Mucosa of descending colon (tissue), 3 donors: ENCODE results near the gene DCUN1D4. TPM values are rescaled to one million over a fixed set of nuclear protein-coding genes. Genes with fewer than 3 reads are reported as not detected.
A peak's percentile ranks its signal among the peaks of the same experiment; 100 is the strongest.

Experiments used
- ATAC-seq: fragments of 200-7000 bp; cut with Tn5 transposase; one replicate; pipeline ENCODE4 v1.9.1; 2020; ENCODE audit warnings: mild to moderate bottlenecking, moderate library complexity
- DNase-seq, 3 donors: peaks; one replicate each; pipeline ENCODE4 v3.0.0-alpha.2; 2020
- H3K36me3 ChIP-seq: fragments of 200-600 bp; one replicate; pipeline ENCODE4 v1.8.0; 2021; ENCODE audit warnings: low read depth, mild to moderate bottlenecking
- H3K4me1 ChIP-seq: fragments of 200-600 bp; one replicate; pipeline ENCODE4 v1.8.0; 2021; ENCODE audit warnings: low read depth, mild to moderate bottlenecking
- H3K4me3 ChIP-seq: fragments of 200-600 bp; one replicate; pipeline ENCODE4 v1.8.0; 2021; ENCODE audit warnings: mild to moderate bottlenecking
- H3K9me3 ChIP-seq: fragments of 200-600 bp; one replicate; pipeline ENCODE4 v1.8.0; 2021; ENCODE audit warnings: mild to moderate bottlenecking
- CTCF ChIP-seq: fragments of 200-600 bp; IDR thresholded peaks from one replicate; pipeline ENCODE4 v1.8.0; 2022; ENCODE audit warnings: antibody characterized with exemption, mild to moderate bottlenecking
- intact Hi-C, 2 donors: fragments of 100-400 bp; cut with DNase I in 1 of 2; cut with micrococcal nuclease in 1 of 2; formaldehyde crosslinking; loops; one replicate each; pipeline versions ENCODE4 v1.11.0 to v1.11.1; 2022; cut with DNase I, micrococcal nuclease
- total RNA-seq, 3 donors: library from RNA; stranded (reverse); fragmentation: NEBNext Ultra II Directional in 2 of 3; extraction: Animal tissue kit (Norgen Biotek cat#: 25700) in 2 of 3; gene quantifications; one replicate each; pipeline versions ENCODE4 v1.2.1 to v1.2.4, GENCODE V29; 2021 to 2023
- donor health status: DM: no; HTN: no; CAD: no; lungs with moderate emphysema.
- donor health status: DM: no; HTN: no; CAD: no.
- donor health status: DM: no; HTN: yes; CAD: no.

Gene DCUN1D4
- total RNA-seq, 3 donors from 2014 or later: 31.1 to 72.4 (median 39.0) TPM

GRCh38 chr4:51918251-51918650 lies 75.3 kb downstream of the DCUN1D4 start:
- Histone ChIP-seq H3K9me3 (no peaks in the 10 kb centered on the region), H3K4me3 (no peak overlapping the region), H3K4me1 (no peaks in the 10 kb centered on the region), H3K36me3 (no peaks in the 10 kb centered on the region)
- TF ChIP-seq CTCF: no peak
- DNase-seq (no peak), ATAC-seq (no peak)
- intact Hi-C loops: no loop called here

GRCh38 chr4:51923343-51923742 lies 80.4 kb downstream of the DCUN1D4 start:
- intact Hi-C loops: no loop called here
- H3K4me1 ChIP-seq: no peaks in the 10 kb centered on the region
- ATAC-seq (peak; percentile 21), DNase-seq (no peak)
- H3K36me3 ChIP-seq: no peaks in the 10 kb centered on the region
- TF ChIP-seq CTCF: no peak
- H3K4me3 ChIP-seq: no peak overlapping the region
- H3K9me3 ChIP-seq: no peaks in the 10 kb centered on the region

GRCh38 chr4:51925307-51925706 lies 82.4 kb downstream of the DCUN1D4 start:
- Histone ChIP-seq H3K4me1 (no peaks in the 10 kb centered on the region), H3K9me3 (no peaks in the 10 kb centered on the region), H3K36me3 (no peaks in the 10 kb centered on the region), H3K4me3 (no peak overlapping the region)
- no peak for TF ChIP-seq CTCF
- intact Hi-C loops: no loop called here
- DNase-seq: no peak
- ATAC-seq: no peak

GRCh38 chr4:51930557-51930956 lies 87.6 kb downstream of the DCUN1D4 start:
- Histone ChIP-seq H3K9me3 (no peaks in the 10 kb centered on the region), H3K36me3 (no peaks in the 10 kb centered on the region), H3K4me3 (no peak overlapping the region), H3K4me1 (no peaks in the 10 kb centered on the region)
- intact Hi-C loops: no loop called here
- TF ChIP-seq CTCF: no peak
- ATAC-seq (no peak), DNase-seq (no peak)

GRCh38 chr4:51931461-51931860 lies 88.5 kb downstream of the DCUN1D4 start:
- intact Hi-C loops: no loop called here
- ATAC-seq: no peak

More at GRCh38 chr4:51931461-51931860, 88.5 kb downstream of the DCUN1D4 start:
- Histone ChIP-seq H3K9me3 (no peaks in the 10 kb centered on the region), H3K4me1 (no peaks in the 10 kb centered on the region), H3K36me3 (no peaks in the 10 kb centered on the region), H3K4me3 (no peak overlapping the region)
- TF ChIP-seq CTCF: no peak
- no peak for DNase-seq
